ENCODE data around the gene FBXO47.

GRCh38 chr17:38900978-38901656 is 66.1 kb downstream of the FBXO47 start:
- TF ChIP-seq CTCF (IDR thresholded peaks at IDR 0.05) (no peak), POLR2A (IDR thresholded peaks at IDR 0.05) (no peak)

All from body of pancreas (tissue), 4 donors.